ENCODE results near the gene SLC9A9. TPM values are rescaled to one million over a fixed set of nuclear protein-coding genes. Genes with fewer than 3 reads are reported as not detected.

Gene SLC9A9
- polyA plus RNA-seq, 1 donor (not counting 4 experiments of a cell fraction or from before 2014, with no cell fraction given): 5.2 TPM

DNA sequence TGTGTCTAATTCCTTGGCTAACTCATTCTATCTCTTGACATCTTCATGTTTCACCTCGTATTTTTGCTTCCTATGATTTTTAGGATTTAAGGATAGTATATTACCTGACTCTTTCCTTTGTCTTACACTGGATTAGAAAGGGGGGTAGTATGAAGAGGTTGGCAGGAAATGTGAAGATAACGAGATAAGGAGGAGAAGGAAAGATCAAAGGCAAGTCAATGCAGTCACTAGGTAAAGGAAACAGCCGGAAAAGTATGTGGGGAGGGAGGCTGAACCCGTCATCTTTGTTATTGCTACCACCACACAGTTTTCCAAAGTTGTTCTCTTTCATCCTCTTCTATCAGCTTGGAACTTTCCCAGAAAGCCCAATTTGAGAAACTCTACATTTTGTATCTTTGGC, 90.6 kb downstream of the SLC9A9 start:
- no peak overlapping the region for H2AFZ ChIP-seq (ENCODE audit: control insufficient read depth, low read length)

DNA sequence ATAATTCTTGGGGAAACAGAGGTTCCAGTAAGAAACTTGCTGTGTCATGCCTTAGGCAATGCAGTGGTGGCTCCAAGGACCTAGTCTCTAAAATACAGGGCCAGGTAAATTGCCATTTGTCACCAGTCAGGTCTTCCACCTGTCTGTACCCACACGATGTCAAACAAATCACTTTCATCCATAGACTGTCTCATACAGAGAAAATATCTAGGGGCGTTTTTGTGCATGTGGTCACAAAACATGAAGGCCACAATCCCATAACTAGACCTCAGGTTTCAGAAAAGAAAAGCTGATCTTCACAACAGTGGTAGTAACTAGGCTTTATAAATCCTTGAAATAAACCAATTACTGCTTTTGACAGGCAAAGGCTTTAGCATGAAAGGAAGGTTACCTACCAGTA, 92.3 kb downstream of the SLC9A9 start:
- Histone ChIP-seq H3K27ac (ENCODE audit: control insufficient read depth, insufficient read depth, low read length) (no peak overlapping the region), H3K4me2 (ENCODE audit: control insufficient read depth, extremely low read depth, insufficient read depth, low read depth, low read length) (no peak overlapping the region), H3K36me3 (ENCODE audit: control insufficient read depth in 2 of 2, extremely low read depth in 1 of 2, insufficient read depth in 2 of 2, low read length in 2 of 2) (no peaks in the 10 kb centered on the region), H3K9ac (ENCODE audit: control insufficient read depth, extremely low read depth, insufficient read depth, low read length) (no peak overlapping the region), H3K4me1 (ENCODE audit: control insufficient read depth, extremely low read depth, insufficient read depth, low read length) (no peaks in the 10 kb centered on the region), H3K79me2 (ENCODE audit: control insufficient read depth, insufficient read depth, low read length) (no peaks in the 10 kb centered on the region), H3K9me1 (ENCODE audit: control insufficient read depth, extremely low read depth, insufficient read depth, low read length) (no peaks in the 10 kb centered on the region), H4K20me1 (ENCODE audit: control insufficient read depth, extremely low read depth, insufficient read depth, low read length) (no peaks in the 10 kb centered on the region), H2AFZ (ENCODE audit: control insufficient read depth, low read length) (no peak overlapping the region), H3K27me3 (ENCODE audit: control insufficient read depth, extremely low read depth, insufficient read depth, low read length) (no peaks in the 10 kb centered on the region), H3K9me3 (ENCODE audit: control insufficient read depth, low read depth, low read length) (no peaks in the 10 kb centered on the region), H3K4me3 (ENCODE audit: control insufficient read depth in 2 of 3, extremely low read depth in 1 of 3, insufficient read depth in 2 of 3, low read depth in 1 of 3, low read length in 3 of 3) (no peak overlapping the region)
- TF ChIP-seq, protein P1, sequence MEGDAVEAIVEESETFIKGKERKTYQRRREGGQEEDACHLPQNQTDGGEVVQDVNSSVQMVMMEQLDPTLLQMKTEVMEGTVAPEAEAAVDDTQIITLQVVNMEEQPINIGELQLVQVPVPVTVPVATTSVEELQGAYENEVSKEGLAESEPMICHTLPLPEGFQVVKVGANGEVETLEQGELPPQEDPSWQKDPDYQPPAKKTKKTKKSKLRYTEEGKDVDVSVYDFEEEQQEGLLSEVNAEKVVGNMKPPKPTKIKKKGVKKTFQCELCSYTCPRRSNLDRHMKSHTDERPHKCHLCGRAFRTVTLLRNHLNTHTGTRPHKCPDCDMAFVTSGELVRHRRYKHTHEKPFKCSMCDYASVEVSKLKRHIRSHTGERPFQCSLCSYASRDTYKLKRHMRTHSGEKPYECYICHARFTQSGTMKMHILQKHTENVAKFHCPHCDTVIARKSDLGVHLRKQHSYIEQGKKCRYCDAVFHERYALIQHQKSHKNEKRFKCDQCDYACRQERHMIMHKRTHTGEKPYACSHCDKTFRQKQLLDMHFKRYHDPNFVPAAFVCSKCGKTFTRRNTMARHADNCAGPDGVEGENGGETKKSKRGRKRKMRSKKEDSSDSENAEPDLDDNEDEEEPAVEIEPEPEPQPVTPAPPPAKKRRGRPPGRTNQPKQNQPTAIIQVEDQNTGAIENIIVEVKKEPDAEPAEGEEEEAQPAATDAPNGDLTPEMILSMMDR (optimal IDR thresholded peaks at IDR 0.05 in 1 of 3, IDR thresholded peaks at IDR 0.05 in 1 of 3, conservative IDR thresholded peaks at IDR 0.05 in 1 of 3; ENCODE audit: extremely low read depth in 1 of 3, insufficient read depth in 2 of 3, low read length in 3 of 3): no peak
- no peak for TF ChIP-seq EZH2 (IDR thresholded peaks at IDR 0.05; ENCODE audit: low read length)
- DNase-seq (ENCODE audit: low read depth, low spot score) (no peak), FAIRE-seq (no peak)
- dilution Hi-C loops (cut with MboI; ENCODE audit: extremely low pct_ligation_motif_present, low sequenced_read_pairs): no loop called here

More for the DNA sequence above, 90.6 kb downstream of the SLC9A9 start:
- Histone ChIP-seq H3K4me2 (ENCODE audit: control insufficient read depth, extremely low read depth, insufficient read depth, low read depth, low read length) (no peak overlapping the region), H3K9me1 (ENCODE audit: control insufficient read depth, extremely low read depth, insufficient read depth, low read length) (no peaks in the 10 kb centered on the region), H4K20me1 (ENCODE audit: control insufficient read depth, extremely low read depth, insufficient read depth, low read length) (no peaks in the 10 kb centered on the region), H3K9me3 (ENCODE audit: control insufficient read depth, low read depth, low read length) (no peaks in the 10 kb centered on the region), H3K27ac (ENCODE audit: control insufficient read depth, insufficient read depth, low read length) (no peak overlapping the region), H3K4me1 (ENCODE audit: control insufficient read depth, extremely low read depth, insufficient read depth, low read length) (no peaks in the 10 kb centered on the region), H3K4me3 (ENCODE audit: control insufficient read depth in 2 of 3, extremely low read depth in 1 of 3, insufficient read depth in 2 of 3, low read depth in 1 of 3, low read length in 3 of 3) (no peak overlapping the region), H3K79me2 (ENCODE audit: control insufficient read depth, insufficient read depth, low read length) (no peaks in the 10 kb centered on the region), H3K36me3 (ENCODE audit: control insufficient read depth in 2 of 2, extremely low read depth in 1 of 2, insufficient read depth in 2 of 2, low read length in 2 of 2) (no peaks in the 10 kb centered on the region), H3K27me3 (ENCODE audit: control insufficient read depth, extremely low read depth, insufficient read depth, low read length) (no peaks in the 10 kb centered on the region), H3K9ac (ENCODE audit: control insufficient read depth, extremely low read depth, insufficient read depth, low read length) (no peak overlapping the region)
- TF ChIP-seq, protein P1 (optimal IDR thresholded peaks at IDR 0.05 in 1 of 3, IDR thresholded peaks at IDR 0.05 in 1 of 3, conservative IDR thresholded peaks at IDR 0.05 in 1 of 3; ENCODE audit: extremely low read depth in 1 of 3, insufficient read depth in 2 of 3, low read length in 3 of 3): no peak
- TF ChIP-seq EZH2 (IDR thresholded peaks at IDR 0.05; ENCODE audit: low read length): no peak
- DNase-seq (ENCODE audit: low read depth, low spot score) (no peak), FAIRE-seq (no peak)
- dilution Hi-C loops (cut with MboI; ENCODE audit: extremely low pct_ligation_motif_present, low sequenced_read_pairs): no loop called here

Data from keratinocyte (primary cell).